ENCODE data around the gene IDI1. TPM values are rescaled to one million over a fixed set of nuclear protein-coding genes. Genes with fewer than 3 reads are reported as not detected.
"Not testable (repeated sequence)": the region's sequence is repeated elsewhere in the genome, so short reads cannot be mapped to it uniquely, and the experiment has no call there.

IDI1 gene
- total RNA-seq, 1 donor from 2014 or later: 31.7 TPM

- H3K9me3 Mint-ChIP-seq (ENCODE audit: unreplicated experiment): no peaks in the 10 kb centered on the region
- no peaks in the 10 kb centered on the region for H3K4me1 Mint-ChIP-seq (ENCODE audit: unreplicated experiment)
- peaks cover 33% of the 10 kb centered on the region for H3K36me3 Mint-ChIP-seq (ENCODE audit: unreplicated experiment)
- H3K27me3 Mint-ChIP-seq (ENCODE audit: unreplicated experiment): no peaks in the 10 kb centered on the region
- TF ChIP-seq, protein P1, sequence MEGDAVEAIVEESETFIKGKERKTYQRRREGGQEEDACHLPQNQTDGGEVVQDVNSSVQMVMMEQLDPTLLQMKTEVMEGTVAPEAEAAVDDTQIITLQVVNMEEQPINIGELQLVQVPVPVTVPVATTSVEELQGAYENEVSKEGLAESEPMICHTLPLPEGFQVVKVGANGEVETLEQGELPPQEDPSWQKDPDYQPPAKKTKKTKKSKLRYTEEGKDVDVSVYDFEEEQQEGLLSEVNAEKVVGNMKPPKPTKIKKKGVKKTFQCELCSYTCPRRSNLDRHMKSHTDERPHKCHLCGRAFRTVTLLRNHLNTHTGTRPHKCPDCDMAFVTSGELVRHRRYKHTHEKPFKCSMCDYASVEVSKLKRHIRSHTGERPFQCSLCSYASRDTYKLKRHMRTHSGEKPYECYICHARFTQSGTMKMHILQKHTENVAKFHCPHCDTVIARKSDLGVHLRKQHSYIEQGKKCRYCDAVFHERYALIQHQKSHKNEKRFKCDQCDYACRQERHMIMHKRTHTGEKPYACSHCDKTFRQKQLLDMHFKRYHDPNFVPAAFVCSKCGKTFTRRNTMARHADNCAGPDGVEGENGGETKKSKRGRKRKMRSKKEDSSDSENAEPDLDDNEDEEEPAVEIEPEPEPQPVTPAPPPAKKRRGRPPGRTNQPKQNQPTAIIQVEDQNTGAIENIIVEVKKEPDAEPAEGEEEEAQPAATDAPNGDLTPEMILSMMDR (IDR thresholded peaks at IDR 0.05): no peak
- no peak overlapping the region for H3K4me3 Mint-ChIP-seq (ENCODE audit: unreplicated experiment)
- no peak overlapping the region for H3K27ac Mint-ChIP-seq (ENCODE audit: unreplicated experiment)
- no peak for DNase-seq (ENCODE audit: extremely low spot score, unreplicated experiment)
Observed at GRCh38 chr10:1020460-1020859, 28.5 kb downstream of the IDI1 start.

DNA sequence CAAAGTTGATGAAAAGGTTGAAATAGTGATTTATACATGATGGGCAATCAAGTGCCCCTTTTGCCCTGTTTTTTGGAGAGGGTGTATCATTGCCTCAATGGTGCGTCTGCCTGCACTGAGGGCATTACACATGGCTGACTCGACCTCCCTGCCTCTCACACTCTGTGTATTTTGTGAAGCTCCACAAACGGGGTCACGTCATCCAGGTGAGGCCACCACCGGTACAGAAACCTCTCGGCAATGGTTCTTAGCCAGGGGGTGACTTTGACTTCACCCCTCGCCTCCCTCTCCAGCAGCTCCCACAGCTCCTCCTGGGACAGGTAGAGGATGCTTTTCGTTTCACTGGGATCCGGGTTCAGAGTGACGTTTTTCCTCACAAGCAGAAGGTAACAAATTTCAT is 29.6 kb downstream of the IDI1 start:
- DNase-seq (ENCODE audit: extremely low spot score, unreplicated experiment): no peak
- Mint-ChIP-seq H3K27ac (ENCODE audit: unreplicated experiment) (no peak overlapping the region), H3K27me3 (ENCODE audit: unreplicated experiment) (no peaks in the 10 kb centered on the region), H3K36me3 (ENCODE audit: unreplicated experiment) (peaks cover 35% of the 10 kb centered on the region), H3K9me3 (ENCODE audit: unreplicated experiment) (no peaks in the 10 kb centered on the region), H3K4me1 (ENCODE audit: unreplicated experiment) (no peaks in the 10 kb centered on the region), H3K4me3 (ENCODE audit: unreplicated experiment) (no peak overlapping the region)
- TF ChIP-seq, protein P1 (IDR thresholded peaks at IDR 0.05): no peak

- Mint-ChIP-seq H3K4me1 (ENCODE audit: unreplicated experiment) (no peaks in the 10 kb centered on the region), H3K4me3 (ENCODE audit: unreplicated experiment) (no peak overlapping the region), H3K27ac (ENCODE audit: unreplicated experiment) (no peak overlapping the region), H3K9me3 (ENCODE audit: unreplicated experiment) (no peaks in the 10 kb centered on the region), H3K36me3 (ENCODE audit: unreplicated experiment) (peaks cover 61% of the 10 kb centered on the region), H3K27me3 (ENCODE audit: unreplicated experiment) (no peaks in the 10 kb centered on the region)
- peak; percentile 70 for DNase-seq (ENCODE audit: extremely low spot score, unreplicated experiment)
- TF ChIP-seq, protein P1 (IDR thresholded peaks at IDR 0.05): no peak
Observed at GRCh38 chr10:1015688-1016087, 33.2 kb downstream of the IDI1 start.

- Mint-ChIP-seq H3K9me3 (ENCODE audit: unreplicated experiment) (no peaks in the 10 kb centered on the region), H3K36me3 (ENCODE audit: unreplicated experiment) (peaks cover 58% of the 10 kb centered on the region), H3K4me3 (ENCODE audit: unreplicated experiment) (no peak overlapping the region), H3K27ac (ENCODE audit: unreplicated experiment) (no peak overlapping the region), H3K27me3 (ENCODE audit: unreplicated experiment) (no peaks in the 10 kb centered on the region), H3K4me1 (ENCODE audit: unreplicated experiment) (no peaks in the 10 kb centered on the region)
- TF ChIP-seq, protein P1 (IDR thresholded peaks at IDR 0.05): no peak
- DNase-seq (ENCODE audit: extremely low spot score, unreplicated experiment): no peak
Observed at GRCh38 chr10:1011696-1012095, 37.2 kb downstream of the IDI1 start.

- H3K36me3 Mint-ChIP-seq (ENCODE audit: unreplicated experiment): peaks cover 60% of the 10 kb centered on the region
- TF ChIP-seq, protein P1 (IDR thresholded peaks at IDR 0.05): no peak
- H3K4me1 Mint-ChIP-seq (ENCODE audit: unreplicated experiment): no peaks in the 10 kb centered on the region
- H3K9me3 Mint-ChIP-seq (ENCODE audit: unreplicated experiment): no peaks in the 10 kb centered on the region
- no peak overlapping the region for H3K27ac Mint-ChIP-seq (ENCODE audit: unreplicated experiment)
- H3K27me3 Mint-ChIP-seq (ENCODE audit: unreplicated experiment): no peaks in the 10 kb centered on the region
- DNase-seq (ENCODE audit: extremely low spot score, unreplicated experiment): no peak
- no peak overlapping the region for H3K4me3 Mint-ChIP-seq (ENCODE audit: unreplicated experiment)
Observed at GRCh38 chr10:1010703-1011102, 38.2 kb downstream of the IDI1 start.

DNA sequence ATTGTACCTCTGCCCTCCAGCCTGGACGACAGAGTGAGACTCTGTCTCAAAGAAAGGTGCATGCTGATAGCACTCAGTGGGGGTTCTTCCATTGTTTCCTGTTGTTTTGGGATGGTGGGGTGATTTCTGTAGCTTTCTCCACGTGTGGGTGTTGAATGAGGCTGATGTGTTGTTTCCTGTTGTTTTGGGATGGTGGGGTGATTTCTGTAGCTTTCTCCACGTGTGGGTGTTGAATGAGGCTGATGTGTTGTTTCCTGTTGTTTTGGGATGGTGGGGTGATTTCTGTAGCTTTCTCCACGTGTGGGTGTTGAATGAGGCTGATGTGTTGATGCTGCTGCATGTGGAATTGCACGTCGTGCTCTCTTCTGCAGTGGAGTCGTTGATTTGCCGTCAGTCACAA is 39.0 kb downstream of the IDI1 start:
- H3K4me1 Mint-ChIP-seq (ENCODE audit: unreplicated experiment); H3K27ac Mint-ChIP-seq (ENCODE audit: unreplicated experiment); H3K4me3 Mint-ChIP-seq (ENCODE audit: unreplicated experiment); H3K27me3 Mint-ChIP-seq (ENCODE audit: unreplicated experiment); H3K9me3 Mint-ChIP-seq (ENCODE audit: unreplicated experiment); DNase-seq (ENCODE audit: extremely low spot score, unreplicated experiment): not testable (repeated sequence)
- peaks cover 64% of the 10 kb centered on the region for H3K36me3 Mint-ChIP-seq (ENCODE audit: unreplicated experiment)

All from osteocyte (in vitro differentiated cells).